ENCODE results near the gene ANO10.

DNA sequence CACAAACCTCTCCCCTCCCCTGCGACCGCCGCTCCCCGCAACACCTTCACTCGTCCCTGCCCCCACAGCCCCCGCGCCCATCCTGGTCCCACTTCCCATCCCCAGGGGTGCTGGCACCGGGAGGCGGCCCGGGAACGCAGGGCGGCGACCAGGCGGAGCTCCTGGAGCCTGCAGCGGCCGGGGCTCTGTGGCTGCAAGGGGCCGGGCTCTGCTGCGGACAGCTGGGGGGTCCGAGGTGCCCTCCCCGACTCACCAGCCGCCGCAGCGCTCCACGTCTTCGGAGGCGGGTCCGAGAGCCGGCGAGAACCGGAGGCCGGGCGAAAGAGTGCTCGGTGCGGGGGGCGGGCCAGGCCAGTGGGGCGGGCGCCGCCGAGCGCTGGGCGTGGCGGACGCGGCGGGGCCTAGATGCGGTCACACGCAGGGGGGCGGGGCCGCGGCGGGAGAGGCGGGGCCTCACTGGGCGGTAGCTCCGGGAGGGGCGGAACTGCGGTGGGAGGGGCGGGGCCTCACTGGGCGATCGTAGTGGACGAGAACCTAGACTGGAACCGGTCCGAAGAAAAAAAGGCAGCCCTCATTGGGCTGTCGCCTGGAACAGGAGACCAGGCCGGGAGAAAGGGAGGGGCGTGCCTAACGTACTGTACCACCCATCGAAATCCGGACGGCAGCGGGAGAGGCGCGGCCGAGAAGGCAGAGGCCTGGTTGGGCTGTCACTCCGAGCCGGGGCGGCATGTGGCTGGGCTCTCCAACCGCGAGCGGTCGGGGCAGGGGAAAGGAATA, at the start of gene ANO10:
- TF ChIP-seq POLR2A (IDR thresholded peaks at IDR 0.05; ENCODE audit: control extremely low read depth in 1 of 2, low read depth in 2 of 2, low read length in 2 of 2) (peak in 1 of 2 experiments; percentile 73; a peak in 2 of 3 replicates), CHD2 (IDR thresholded peaks at IDR 0.05; ENCODE audit: low read length) (no peak), ZNF274 (IDR thresholded peaks at IDR 0.05; ENCODE audit: borderline replicate concordance, extremely low read depth, low read length) (no peak), GTF2F1 (IDR thresholded peaks at IDR 0.05; ENCODE audit: borderline replicate concordance, low read depth, low read length) (no peak)
- TF ChIP-seq, protein P1, sequence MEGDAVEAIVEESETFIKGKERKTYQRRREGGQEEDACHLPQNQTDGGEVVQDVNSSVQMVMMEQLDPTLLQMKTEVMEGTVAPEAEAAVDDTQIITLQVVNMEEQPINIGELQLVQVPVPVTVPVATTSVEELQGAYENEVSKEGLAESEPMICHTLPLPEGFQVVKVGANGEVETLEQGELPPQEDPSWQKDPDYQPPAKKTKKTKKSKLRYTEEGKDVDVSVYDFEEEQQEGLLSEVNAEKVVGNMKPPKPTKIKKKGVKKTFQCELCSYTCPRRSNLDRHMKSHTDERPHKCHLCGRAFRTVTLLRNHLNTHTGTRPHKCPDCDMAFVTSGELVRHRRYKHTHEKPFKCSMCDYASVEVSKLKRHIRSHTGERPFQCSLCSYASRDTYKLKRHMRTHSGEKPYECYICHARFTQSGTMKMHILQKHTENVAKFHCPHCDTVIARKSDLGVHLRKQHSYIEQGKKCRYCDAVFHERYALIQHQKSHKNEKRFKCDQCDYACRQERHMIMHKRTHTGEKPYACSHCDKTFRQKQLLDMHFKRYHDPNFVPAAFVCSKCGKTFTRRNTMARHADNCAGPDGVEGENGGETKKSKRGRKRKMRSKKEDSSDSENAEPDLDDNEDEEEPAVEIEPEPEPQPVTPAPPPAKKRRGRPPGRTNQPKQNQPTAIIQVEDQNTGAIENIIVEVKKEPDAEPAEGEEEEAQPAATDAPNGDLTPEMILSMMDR (IDR thresholded peaks at IDR 0.05; ENCODE audit: control extremely low read depth in 1 of 3, insufficient read depth in 1 of 3, low read depth in 1 of 3, low read length in 3 of 3): no peak
- TF ChIP-seq, protein P2, sequence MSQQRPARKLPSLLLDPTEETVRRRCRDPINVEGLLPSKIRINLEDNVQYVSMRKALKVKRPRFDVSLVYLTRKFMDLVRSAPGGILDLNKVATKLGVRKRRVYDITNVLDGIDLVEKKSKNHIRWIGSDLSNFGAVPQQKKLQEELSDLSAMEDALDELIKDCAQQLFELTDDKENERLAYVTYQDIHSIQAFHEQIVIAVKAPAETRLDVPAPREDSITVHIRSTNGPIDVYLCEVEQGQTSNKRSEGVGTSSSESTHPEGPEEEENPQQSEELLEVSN (IDR thresholded peaks at IDR 0.05): peak; percentile 32; the same call in 1 of the 2 replicates

Data from H1 (cell line).